ENCODE results near the gene EHBP1L1. TPM values are rescaled to one million over a fixed set of nuclear protein-coding genes. Genes with fewer than 3 reads are reported as not detected.

Gene EHBP1L1
- total RNA-seq, 1 donor from 2014 or later, result 42.6 TPM

DNA sequence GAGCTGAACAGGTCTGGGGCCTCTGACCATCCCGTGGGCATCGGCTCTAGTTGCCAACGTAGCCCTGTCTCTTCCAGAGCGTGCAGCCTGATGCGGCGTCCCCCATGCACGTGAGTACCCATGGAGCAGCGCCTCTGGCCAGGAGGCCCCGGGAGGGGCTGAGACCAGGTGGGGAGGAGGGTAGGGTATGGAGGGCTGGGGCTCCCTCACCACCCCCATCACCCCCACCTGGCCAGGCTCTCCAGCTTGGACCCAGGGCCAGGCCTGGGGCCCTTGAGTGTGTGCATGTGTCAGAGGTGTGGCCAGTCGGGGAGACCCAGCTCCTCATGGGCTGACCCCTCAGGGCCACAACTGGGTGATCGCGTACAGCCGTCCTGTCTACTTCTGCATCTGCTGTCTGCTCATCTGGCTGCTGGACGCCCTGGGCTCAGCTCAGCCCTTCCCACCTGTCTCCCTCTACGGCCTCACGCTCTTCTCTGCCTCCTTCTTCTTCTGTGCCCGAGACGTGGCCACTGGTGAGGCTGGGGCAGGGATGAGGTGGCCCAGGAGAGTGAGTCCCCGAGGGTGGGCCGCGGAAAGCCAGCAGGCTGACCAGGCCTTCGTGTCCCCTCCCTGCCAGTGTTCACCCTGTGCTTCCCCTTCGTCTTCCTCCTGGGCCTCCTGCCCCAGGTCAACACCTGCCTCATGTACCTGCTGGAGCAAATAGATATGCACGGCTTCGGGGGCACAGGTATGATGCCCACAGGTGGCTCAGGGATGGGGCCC, 48.2 kb downstream of the EHBP1L1 start:
- Mint-ChIP-seq H3K27ac (ENCODE audit: unreplicated experiment) (no peak overlapping the region), H3K4me1 (ENCODE audit: unreplicated experiment) (no peaks in the 10 kb centered on the region), H3K27me3 (ENCODE audit: unreplicated experiment) (no peaks in the 10 kb centered on the region), H3K36me3 (ENCODE audit: unreplicated experiment) (peaks cover 26% of the 10 kb centered on the region), H3K4me3 (ENCODE audit: unreplicated experiment) (no peak overlapping the region), H3K9me3 (ENCODE audit: unreplicated experiment) (no peaks in the 10 kb centered on the region)
- TF ChIP-seq, protein P1, sequence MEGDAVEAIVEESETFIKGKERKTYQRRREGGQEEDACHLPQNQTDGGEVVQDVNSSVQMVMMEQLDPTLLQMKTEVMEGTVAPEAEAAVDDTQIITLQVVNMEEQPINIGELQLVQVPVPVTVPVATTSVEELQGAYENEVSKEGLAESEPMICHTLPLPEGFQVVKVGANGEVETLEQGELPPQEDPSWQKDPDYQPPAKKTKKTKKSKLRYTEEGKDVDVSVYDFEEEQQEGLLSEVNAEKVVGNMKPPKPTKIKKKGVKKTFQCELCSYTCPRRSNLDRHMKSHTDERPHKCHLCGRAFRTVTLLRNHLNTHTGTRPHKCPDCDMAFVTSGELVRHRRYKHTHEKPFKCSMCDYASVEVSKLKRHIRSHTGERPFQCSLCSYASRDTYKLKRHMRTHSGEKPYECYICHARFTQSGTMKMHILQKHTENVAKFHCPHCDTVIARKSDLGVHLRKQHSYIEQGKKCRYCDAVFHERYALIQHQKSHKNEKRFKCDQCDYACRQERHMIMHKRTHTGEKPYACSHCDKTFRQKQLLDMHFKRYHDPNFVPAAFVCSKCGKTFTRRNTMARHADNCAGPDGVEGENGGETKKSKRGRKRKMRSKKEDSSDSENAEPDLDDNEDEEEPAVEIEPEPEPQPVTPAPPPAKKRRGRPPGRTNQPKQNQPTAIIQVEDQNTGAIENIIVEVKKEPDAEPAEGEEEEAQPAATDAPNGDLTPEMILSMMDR (IDR thresholded peaks at IDR 0.05), result no peak
- no peak for DNase-seq (ENCODE audit: extremely low spot score, unreplicated experiment)

DNA sequence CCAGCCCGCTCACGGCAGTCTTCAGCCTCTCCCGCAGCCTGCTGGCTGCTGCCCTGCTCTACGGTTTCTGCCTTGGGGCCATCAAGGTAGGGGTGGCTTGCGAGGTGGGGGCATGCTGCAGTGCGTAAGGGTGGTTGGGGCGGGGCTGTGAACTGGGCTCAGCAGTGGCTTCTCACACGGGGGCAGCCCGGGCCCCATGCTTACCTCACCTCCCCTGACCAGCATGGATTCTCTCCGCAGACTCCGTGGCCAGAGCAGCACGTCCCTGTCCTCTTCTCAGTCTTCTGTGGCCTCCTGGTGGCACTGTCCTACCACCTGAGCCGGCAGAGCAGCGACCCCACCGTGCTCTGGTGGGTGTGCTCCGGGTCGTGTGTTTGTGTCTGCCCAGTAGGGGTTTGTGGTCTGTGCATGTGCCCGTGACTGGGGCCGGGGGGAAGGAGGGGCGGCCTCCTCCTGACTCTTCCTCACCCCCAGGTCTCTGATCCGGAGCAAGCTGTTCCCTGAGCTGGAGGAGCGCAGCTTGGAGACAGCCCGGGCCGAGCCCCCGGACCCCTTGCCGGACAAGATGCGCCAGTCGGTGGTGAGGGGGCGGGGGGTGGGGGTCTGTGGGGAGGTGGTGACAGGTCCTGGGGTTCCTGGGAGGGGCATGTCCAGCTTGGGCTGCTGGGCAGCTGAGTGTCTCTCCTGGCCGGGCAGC, 49.2 kb downstream of the EHBP1L1 start:
- Mint-ChIP-seq H3K4me1 (ENCODE audit: unreplicated experiment) (no peaks in the 10 kb centered on the region), H3K4me3 (ENCODE audit: unreplicated experiment) (no peak overlapping the region), H3K9me3 (ENCODE audit: unreplicated experiment) (no peaks in the 10 kb centered on the region), H3K27ac (ENCODE audit: unreplicated experiment) (no peak overlapping the region), H3K27me3 (ENCODE audit: unreplicated experiment) (no peaks in the 10 kb centered on the region), H3K36me3 (ENCODE audit: unreplicated experiment) (peaks cover 27% of the 10 kb centered on the region)
- no peak for DNase-seq (ENCODE audit: extremely low spot score, unreplicated experiment)
- TF ChIP-seq, protein P1 (IDR thresholded peaks at IDR 0.05), result no peak

DNA sequence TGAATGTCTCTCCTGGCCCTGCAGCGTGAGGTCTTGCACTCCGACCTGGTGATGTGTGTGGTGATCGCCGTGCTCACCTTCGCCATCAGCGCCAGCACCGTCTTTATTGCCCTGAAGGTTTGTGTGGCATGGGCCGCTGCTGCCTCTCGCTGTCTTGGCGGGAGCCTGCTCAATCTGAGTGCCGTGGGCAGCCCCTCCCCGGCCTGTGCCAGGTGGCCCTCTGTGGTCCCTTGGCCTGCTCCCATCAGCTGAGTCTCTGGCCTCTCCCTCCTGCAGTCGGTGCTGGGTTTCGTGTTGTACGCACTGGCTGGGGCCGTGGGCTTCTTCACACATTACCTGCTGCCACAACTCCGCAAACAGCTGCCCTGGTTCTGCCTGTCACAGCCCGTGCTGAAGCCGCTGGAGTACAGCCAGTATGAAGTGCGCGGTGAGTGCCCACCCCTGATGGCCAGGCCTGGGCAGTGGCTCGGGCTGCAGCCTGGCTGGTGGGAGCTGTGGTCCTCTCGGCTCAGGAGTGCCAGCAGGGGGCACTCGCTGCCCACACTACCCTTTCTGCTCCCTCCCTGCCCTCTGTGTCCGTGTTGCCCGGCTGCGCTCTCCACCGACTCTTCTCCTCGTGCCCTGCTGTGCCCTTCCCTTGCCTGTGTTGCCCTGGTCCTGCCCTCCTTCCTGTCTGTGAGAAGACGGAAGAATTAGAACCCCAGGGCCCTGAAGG, 49.9 kb downstream of the EHBP1L1 start:
- H3K36me3 Mint-ChIP-seq (ENCODE audit: unreplicated experiment), result peaks cover 32% of the 10 kb centered on the region
- no peak overlapping the region for H3K4me3 Mint-ChIP-seq (ENCODE audit: unreplicated experiment)
- H3K27me3 Mint-ChIP-seq (ENCODE audit: unreplicated experiment), result no peaks in the 10 kb centered on the region
- no peaks in the 10 kb centered on the region for H3K9me3 Mint-ChIP-seq (ENCODE audit: unreplicated experiment)
- DNase-seq (ENCODE audit: extremely low spot score, unreplicated experiment), result no peak
- no peaks in the 10 kb centered on the region for H3K4me1 Mint-ChIP-seq (ENCODE audit: unreplicated experiment)
- TF ChIP-seq, protein P1 (IDR thresholded peaks at IDR 0.05), result peak; percentile 52
- no peak overlapping the region for H3K27ac Mint-ChIP-seq (ENCODE audit: unreplicated experiment)

DNA sequence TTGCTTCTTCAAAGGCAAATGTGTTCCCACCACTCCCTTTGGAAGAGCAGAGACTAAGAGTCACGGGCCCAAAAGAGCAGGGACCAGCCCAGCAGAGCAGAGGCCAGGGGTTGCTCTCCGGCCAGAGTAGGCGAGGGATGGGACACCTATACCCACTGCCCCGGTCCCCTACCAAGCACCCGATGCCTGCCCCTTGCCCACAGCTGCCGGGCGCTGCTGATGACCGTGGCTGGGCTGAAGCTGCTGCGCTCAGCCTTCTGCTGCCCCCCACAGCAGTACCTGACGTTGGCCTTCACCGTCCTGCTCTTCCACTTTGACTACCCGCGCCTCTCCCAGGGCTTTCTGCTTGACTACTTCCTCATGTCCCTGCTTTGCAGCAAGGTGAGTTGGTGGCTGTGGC, 51.3 kb downstream of the EHBP1L1 start:
- Mint-ChIP-seq H3K27ac (ENCODE audit: unreplicated experiment) (no peak overlapping the region), H3K36me3 (ENCODE audit: unreplicated experiment) (peaks cover 27% of the 10 kb centered on the region), H3K27me3 (ENCODE audit: unreplicated experiment) (no peaks in the 10 kb centered on the region), H3K9me3 (ENCODE audit: unreplicated experiment) (no peaks in the 10 kb centered on the region), H3K4me1 (ENCODE audit: unreplicated experiment) (no peaks in the 10 kb centered on the region), H3K4me3 (ENCODE audit: unreplicated experiment) (no peak overlapping the region)
- TF ChIP-seq, protein P1 (IDR thresholded peaks at IDR 0.05), result no peak
- no peak for DNase-seq (ENCODE audit: extremely low spot score, unreplicated experiment)

DNA sequence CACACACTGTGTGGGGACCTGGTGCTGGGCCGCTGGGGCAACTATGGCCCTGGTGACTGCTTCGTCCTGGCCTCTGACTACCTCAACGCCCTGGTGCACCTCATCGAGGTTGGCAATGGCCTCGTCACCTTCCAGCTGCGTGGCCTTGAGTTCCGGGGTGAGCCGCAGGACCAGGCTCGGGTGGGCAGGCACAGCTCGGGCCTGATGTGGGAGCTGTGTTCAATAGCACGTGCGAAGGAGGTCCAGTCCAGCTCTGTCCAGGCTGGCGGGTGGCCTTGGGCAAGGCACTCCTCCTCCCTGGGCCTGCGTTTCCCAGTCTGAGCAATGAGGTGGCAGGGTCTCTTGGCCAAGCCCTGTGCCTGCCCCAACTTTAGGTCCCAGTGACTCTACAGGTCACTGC, 53.7 kb downstream of the EHBP1L1 start:
- Mint-ChIP-seq H3K4me3 (ENCODE audit: unreplicated experiment) (no peak overlapping the region), H3K27me3 (ENCODE audit: unreplicated experiment) (no peaks in the 10 kb centered on the region), H3K9me3 (ENCODE audit: unreplicated experiment) (no peaks in the 10 kb centered on the region), H3K4me1 (ENCODE audit: unreplicated experiment) (no peaks in the 10 kb centered on the region), H3K36me3 (ENCODE audit: unreplicated experiment) (peaks cover 23% of the 10 kb centered on the region), H3K27ac (ENCODE audit: unreplicated experiment) (no peak overlapping the region)
- no peak for DNase-seq (ENCODE audit: extremely low spot score, unreplicated experiment)
- TF ChIP-seq, protein P1 (IDR thresholded peaks at IDR 0.05), result no peak

Data from osteocyte (in vitro differentiated cells).